Omental fat pad (tissue), 4 donors: ENCODE results near the gene ATP1A2. TPM values are rescaled to one million over a fixed set of nuclear protein-coding genes. Genes with fewer than 3 reads are reported as not detected.

Experiments
- ATAC-seq: fragments of 150-250 bp; one replicate; pipeline ENCODE4 v1.9.1; 2016; ENCODE audit warnings: mild to moderate bottlenecking, moderate library complexity; ENCODE audit not compliant: low FRiP score
- DNase-seq: peaks from one replicate; pipeline ENCODE4 v3.0.0-alpha.2; 2019; ENCODE audit warnings: low spot score
- total RNA-seq, 4 donors: library from RNA; depleted of rRNA; stranded (reverse); fragments of >200 nt; gene quantifications; one replicate each; pipeline ENCODE4 v1.1.0, GENCODE V29; 2016
- TF ChIP-seq, protein P1 (sequence below), 3 donors: fragments of 450-650 bp; IDR thresholded peaks; one replicate each; pipeline ENCODE4 v1.5.1; 2016 to 2017; ENCODE audit warnings: antibody characterized with exemption in 3 of 3, mild to moderate bottlenecking in 3 of 3, moderate library complexity in 2 of 3

The ATP1A2 gene
- total RNA-seq, result 10 to 100 TPM; 45.5 to 91.1 (median 76.3) TPM

GRCh38 chr1:160115545-160116282 is at the start of gene ATP1A2:
ATP1A2 (plus strand) TSS chr1:160115759; CDS start chr1:160115862, 103 bp downstream.
- TF ChIP-seq, protein P1, sequence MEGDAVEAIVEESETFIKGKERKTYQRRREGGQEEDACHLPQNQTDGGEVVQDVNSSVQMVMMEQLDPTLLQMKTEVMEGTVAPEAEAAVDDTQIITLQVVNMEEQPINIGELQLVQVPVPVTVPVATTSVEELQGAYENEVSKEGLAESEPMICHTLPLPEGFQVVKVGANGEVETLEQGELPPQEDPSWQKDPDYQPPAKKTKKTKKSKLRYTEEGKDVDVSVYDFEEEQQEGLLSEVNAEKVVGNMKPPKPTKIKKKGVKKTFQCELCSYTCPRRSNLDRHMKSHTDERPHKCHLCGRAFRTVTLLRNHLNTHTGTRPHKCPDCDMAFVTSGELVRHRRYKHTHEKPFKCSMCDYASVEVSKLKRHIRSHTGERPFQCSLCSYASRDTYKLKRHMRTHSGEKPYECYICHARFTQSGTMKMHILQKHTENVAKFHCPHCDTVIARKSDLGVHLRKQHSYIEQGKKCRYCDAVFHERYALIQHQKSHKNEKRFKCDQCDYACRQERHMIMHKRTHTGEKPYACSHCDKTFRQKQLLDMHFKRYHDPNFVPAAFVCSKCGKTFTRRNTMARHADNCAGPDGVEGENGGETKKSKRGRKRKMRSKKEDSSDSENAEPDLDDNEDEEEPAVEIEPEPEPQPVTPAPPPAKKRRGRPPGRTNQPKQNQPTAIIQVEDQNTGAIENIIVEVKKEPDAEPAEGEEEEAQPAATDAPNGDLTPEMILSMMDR (IDR thresholded peaks at IDR 0.05), result no peak
- ATAC-seq, result no peak
- no peak for DNase-seq

DNA sequence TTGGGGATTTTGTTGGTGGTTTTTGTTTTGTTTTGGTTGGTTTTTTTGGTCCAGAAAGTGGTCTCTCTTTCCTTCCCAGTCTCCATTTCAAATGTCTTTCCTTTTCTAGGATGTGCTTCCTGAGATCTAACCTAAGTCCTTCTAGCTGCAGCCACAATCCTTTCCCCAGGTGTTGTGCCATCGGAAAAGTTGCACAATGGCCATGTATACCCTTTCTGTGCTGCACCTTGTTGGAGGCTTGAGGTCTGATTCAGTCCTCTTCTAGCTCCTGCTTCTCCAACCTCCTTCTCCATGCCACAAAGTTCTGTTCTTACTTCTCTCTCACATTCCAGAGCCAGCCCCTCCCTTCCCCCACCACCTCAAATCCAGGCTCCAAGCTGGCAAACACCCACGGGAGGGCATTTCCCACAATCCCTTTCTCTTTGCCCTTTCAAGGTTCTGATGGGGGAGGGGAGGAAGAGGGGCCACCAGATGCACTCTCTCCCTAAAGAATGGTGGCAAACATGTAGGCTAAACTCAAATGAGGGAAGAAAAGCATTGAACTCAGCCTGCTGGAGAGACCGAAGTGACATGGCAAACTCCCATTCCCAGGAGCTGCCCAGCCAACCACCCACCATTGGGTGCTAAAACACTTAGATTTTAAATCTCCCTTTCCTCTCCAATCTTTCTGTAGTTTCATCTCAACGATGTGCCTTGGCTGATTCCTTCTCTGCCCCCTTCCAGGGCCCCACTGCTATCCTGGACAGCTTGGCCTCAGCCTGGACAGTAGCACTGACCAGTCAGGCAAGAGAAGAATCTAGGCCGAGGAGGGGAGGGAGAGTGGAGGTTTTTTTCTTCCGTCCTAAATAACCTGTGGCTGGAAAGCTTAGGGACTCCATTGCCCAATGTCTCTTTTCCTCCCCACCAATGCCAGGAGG is 48.5 kb upstream of the ATP1A2 start:
- ATAC-seq, result no peak
- no peak for DNase-seq
- TF ChIP-seq, protein P1 (IDR thresholded peaks at IDR 0.05), result no peak

DNA sequence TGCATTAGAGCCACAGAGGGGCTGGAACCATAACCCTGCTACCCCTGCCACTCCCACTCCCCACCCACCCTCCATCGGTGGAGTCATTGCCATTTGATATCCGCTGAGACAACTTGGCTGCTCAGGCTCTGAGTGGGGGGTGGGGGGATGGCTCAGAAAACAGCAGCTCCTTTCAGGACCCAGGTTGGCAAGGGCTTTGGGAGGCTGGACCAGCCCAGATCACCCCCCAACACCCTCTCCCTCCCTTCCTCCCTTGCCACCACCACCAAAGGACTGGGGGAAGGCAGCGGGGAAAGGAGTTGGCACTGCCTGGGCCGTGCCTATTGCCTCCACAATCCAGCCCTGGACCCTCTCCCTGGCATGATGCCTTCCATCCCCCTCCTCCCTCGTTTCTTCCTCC is 47.3 kb upstream of the ATP1A2 start:
- DNase-seq (no peak), ATAC-seq (no peak)
- TF ChIP-seq, protein P1 (IDR thresholded peaks at IDR 0.05), result no peak

- ATAC-seq (no peak), DNase-seq (no peak)
- TF ChIP-seq, protein P1 (IDR thresholded peaks at IDR 0.05), result no peak
These were observed 45.9 kb upstream of the ATP1A2 start, which contains the start of gene KCNJ10 for GRCh38 chr1:160069460-160070231. KCNJ10 (minus strand) TSS chr1:160070160; CDS start chr1:160042532, 27,628 bp downstream.

GRCh38 chr1:160070243-160071163 is 45.1 kb upstream of the ATP1A2 start:
- TF ChIP-seq, protein P1 (IDR thresholded peaks at IDR 0.05), result no peak
- peak; percentile 51 for DNase-seq
- peak; percentile 93 for ATAC-seq

DNA sequence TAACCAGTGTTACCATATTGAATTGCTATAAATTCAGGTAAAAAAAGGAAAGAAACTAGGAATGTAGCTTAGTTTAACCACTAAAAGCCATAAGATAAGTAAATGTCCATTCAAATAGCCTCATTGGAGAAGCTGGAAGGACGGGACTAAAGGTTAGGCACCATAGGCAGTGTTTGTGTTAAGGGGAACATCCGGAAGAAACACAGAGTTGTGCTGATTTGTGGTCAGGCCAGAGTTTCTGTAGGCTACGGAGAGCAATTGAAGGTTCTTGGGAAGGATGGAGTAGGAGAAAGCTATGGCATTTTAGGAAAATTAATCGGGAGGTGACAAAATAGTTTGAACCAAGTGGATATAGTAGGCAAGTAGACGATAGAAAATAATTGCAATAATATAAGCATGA is 44.3 kb upstream of the ATP1A2 start:
- TF ChIP-seq, protein P1 (IDR thresholded peaks at IDR 0.05), result no peak
- DNase-seq, result no peak
- no peak for ATAC-seq
